Measurements from ENCODE around the gene PABPC5. TPM values are rescaled to one million over a fixed set of nuclear protein-coding genes. Genes with fewer than 3 reads are reported as not detected.

The PABPC5 gene
- total RNA-seq, 1 experiment from 2014 or later = 3.0 TPM

DNA sequence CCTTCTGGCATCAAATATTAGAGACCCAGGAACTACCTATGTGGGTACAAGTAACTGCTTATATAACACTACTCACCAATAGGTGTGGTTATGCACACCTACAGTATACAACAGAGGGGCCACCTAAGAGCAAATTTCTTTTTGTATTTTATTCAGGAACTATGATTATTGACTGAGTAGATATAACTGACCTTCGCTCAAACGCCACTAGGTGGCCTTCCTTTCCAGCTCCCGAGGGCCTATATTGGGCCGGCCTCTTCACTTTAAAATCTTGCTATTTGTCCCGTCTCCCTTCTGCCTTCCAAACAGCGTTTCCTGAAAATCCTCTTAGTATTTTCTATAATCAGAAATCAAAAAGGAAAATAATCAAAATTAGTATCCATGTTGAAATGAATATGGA is 19.9 kb upstream of the PABPC5 start:
- DNase-seq = no peak

More for the DNA sequence above, 19.9 kb upstream of the PABPC5 start:
- Histone ChIP-seq H3K14ac (ENCODE audit: insufficient read depth, low read length) (no peak overlapping the region), H3K27me3 (ENCODE audit: insufficient read depth, low read length) (no peaks in the 10 kb centered on the region), H3K18ac (ENCODE audit: insufficient read length, low read depth, low read length) (no peak overlapping the region), H2BK15ac (ENCODE audit: low read depth, low read length) (no peak overlapping the region), H3K4me2 (ENCODE audit: insufficient read depth, insufficient read length, low read length) (no peak overlapping the region), H3T11ph (ENCODE audit: low read length) (no peak overlapping the region), H2BK12ac (ENCODE audit: insufficient read length, low read depth, low read length) (no peak overlapping the region), H3K56ac (ENCODE audit: insufficient read length, low read depth, low read length) (no peak overlapping the region), H2BK5ac (ENCODE audit: insufficient read length, low read length) (no peak overlapping the region), H4K5ac (ENCODE audit: insufficient read length, low read depth, low read length) (no peak overlapping the region), H3K9me3 (ENCODE audit: control insufficient read depth, low read depth, low read length) (no peaks in the 10 kb centered on the region), H3K9ac (ENCODE audit: extremely low read depth, insufficient read length, low read length) (no peak overlapping the region), H4K8ac (replicated peaks; ENCODE audit: insufficient read length, low read depth, low read length) (no peak overlapping the region), H3K79me1 (ENCODE audit: insufficient read depth, low read depth, low read length, poor library complexity, severe bottlenecking) (no peaks in the 10 kb centered on the region), H3K79me2 (ENCODE audit: insufficient read depth, low read length) (no peaks in the 10 kb centered on the region), H3K23ac (ENCODE audit: insufficient read length, low read depth, low read length) (no peak overlapping the region), H2AK5ac (ENCODE audit: insufficient read length, low read length) (no peak overlapping the region), H2BK20ac (ENCODE audit: low read depth, low read length, poor library complexity, severe bottlenecking) (no peak overlapping the region), H2BK120ac (ENCODE audit: low read depth, low read length, poor library complexity, severe bottlenecking) (no peak overlapping the region), H4K91ac (ENCODE audit: insufficient read length, low read depth, low read length) (no peak overlapping the region), H3K23me2 (ENCODE audit: insufficient read length, low read depth, low read length, poor library complexity, severe bottlenecking) (no peaks in the 10 kb centered on the region), H2AFZ (ENCODE audit: low read length) (no peak overlapping the region), H3K4ac (ENCODE audit: low read depth, low read length) (no peak overlapping the region), H4K20me1 (ENCODE audit: control insufficient read depth, insufficient read depth, insufficient read length) (no peaks in the 10 kb centered on the region), H3K27ac (ENCODE audit: insufficient read length, low read depth, low read length) (no peak overlapping the region), H3K4me1 (ENCODE audit: insufficient read depth, low read length) (no peaks in the 10 kb centered on the region)
- Mint-ChIP-seq H3K4me3 (no peak overlapping the region), H3K36me3 (ENCODE audit: insufficient read depth in 1 of 3, low read depth in 3 of 3) (peaks cover 2 to 18% (median 15%) of the 10 kb centered on the region in 3 experiments; a peak in 6 of 7 replicates), H3K4me1 (no peaks in the 10 kb centered on the region; a peak in 1 of 4 replicates), H3K9me3 (peaks cover 16 to 19% of the 10 kb centered on the region in 2 experiments), H3K27ac (no peak overlapping the region), H3K27me3 (ENCODE audit: low read depth) (no peaks in the 10 kb centered on the region)
- no CpG with 5 or more reads among the region's 6 CpGs for WGBS (ENCODE audit: extremely low coverage, insufficient read length, low lambda C conversion rate)
- TF ChIP-seq, protein P1, sequence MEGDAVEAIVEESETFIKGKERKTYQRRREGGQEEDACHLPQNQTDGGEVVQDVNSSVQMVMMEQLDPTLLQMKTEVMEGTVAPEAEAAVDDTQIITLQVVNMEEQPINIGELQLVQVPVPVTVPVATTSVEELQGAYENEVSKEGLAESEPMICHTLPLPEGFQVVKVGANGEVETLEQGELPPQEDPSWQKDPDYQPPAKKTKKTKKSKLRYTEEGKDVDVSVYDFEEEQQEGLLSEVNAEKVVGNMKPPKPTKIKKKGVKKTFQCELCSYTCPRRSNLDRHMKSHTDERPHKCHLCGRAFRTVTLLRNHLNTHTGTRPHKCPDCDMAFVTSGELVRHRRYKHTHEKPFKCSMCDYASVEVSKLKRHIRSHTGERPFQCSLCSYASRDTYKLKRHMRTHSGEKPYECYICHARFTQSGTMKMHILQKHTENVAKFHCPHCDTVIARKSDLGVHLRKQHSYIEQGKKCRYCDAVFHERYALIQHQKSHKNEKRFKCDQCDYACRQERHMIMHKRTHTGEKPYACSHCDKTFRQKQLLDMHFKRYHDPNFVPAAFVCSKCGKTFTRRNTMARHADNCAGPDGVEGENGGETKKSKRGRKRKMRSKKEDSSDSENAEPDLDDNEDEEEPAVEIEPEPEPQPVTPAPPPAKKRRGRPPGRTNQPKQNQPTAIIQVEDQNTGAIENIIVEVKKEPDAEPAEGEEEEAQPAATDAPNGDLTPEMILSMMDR (conservative IDR thresholded peaks at IDR 0.05) = peak; percentile 78

Measured in H9 (cell line).